Measurements from ENCODE around the gene SLC46A2. TPM values are rescaled to one million over a fixed set of nuclear protein-coding genes. Genes with fewer than 3 reads are reported as not detected.

SLC46A2 gene
- total and polyA plus RNA-seq, 2 of the 8 experiments (the other 6 are each of a cell fraction or from before 2014, with no cell fraction given) = 0.03 TPM; not detected in 1

DNA sequence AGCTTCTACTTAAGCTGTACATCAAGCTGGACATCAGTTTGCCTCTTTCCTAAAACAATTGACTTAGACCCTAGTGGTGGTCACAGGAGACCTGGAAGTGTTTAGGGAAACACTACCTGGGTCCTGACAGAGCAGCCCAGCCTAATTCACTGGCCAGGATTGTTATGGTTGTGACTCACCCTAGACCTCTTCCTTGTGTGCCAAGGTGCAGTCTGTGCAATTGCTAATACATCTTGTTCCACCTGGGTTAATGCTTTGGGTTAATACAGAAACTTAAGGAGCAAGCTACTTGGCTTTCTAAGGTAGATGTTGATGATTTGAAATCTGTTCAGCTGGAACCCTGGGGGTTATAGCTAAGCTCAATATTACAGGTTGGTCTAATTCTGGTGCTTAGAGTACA is 48.7 kb upstream of the SLC46A2 start:
- no peak overlapping the region for H4K8ac ChIP-seq (ENCODE audit: extremely low read depth, insufficient read depth, low read length)
- ChIA-PET POLR2A (ENCODE audit: partially characterized antibody) (no interaction called here), CTCF (ENCODE audit: partially characterized antibody) (interaction anchor here (1.3 to 10.7 kb wide), 3 partner anchors 12 to 30 kb away, joined by 3 to 55 read pairs (median 47); no protein-coding TSS in a partner anchor)
- no peaks in the 10 kb centered on the region for H3K79me1 ChIP-seq (ENCODE audit: low read depth, low read length)
- H3K18ac ChIP-seq (ENCODE audit: extremely low read depth, low read length) = no peak overlapping the region
- H4K20me1 ChIP-seq (replicated peaks in 1 of 2; ENCODE audit: control insufficient read depth in 1 of 2, insufficient read depth in 2 of 2, low read length in 2 of 2) = no peaks in the 10 kb centered on the region
- no peak overlapping the region for H2BK5ac ChIP-seq (ENCODE audit: low read depth, low read length)
- H3K4ac ChIP-seq (replicated peaks; ENCODE audit: insufficient read length, low read depth, low read length) = no peak overlapping the region
- H3K4me1 ChIP-seq (replicated peaks in 1 of 4; ENCODE audit: control insufficient read depth in 3 of 4, insufficient read depth in 4 of 4, low read length in 3 of 4) = no peaks in the 10 kb centered on the region
- no peak overlapping the region for H4K91ac ChIP-seq (replicated peaks; ENCODE audit: insufficient read length, low read length)
- H2BK15ac ChIP-seq (ENCODE audit: low read length) = no peak overlapping the region
- no peak overlapping the region for H3K56ac ChIP-seq (replicated peaks; ENCODE audit: insufficient read length, low read depth, low read length)
- H3K4me3 ChIP-seq (ENCODE audit: extremely low read depth in 1 of 4, insufficient read depth in 2 of 4, low read depth in 3 of 4, low read length in 4 of 4) = no peak overlapping the region
- no peak overlapping the region for H3K27ac ChIP-seq (ENCODE audit: low read depth, low read length)
- no peaks in the 10 kb centered on the region for H3K36me3 ChIP-seq (ENCODE audit: control insufficient read depth in 2 of 4, insufficient read depth in 4 of 4, low read length in 3 of 4)
- FAIRE-seq = no peak
- H3K23ac ChIP-seq (ENCODE audit: insufficient read length) = no peak overlapping the region
- no peaks in the 10 kb centered on the region for H3K9me3 ChIP-seq (ENCODE audit: insufficient read depth in 2 of 2, low read depth in 1 of 2, low read length in 1 of 2)
- no peak overlapping the region for H2BK20ac ChIP-seq (ENCODE audit: low read length)
- H3K27me3 ChIP-seq (replicated peaks in 1 of 4; ENCODE audit: control insufficient read depth in 3 of 4, extremely low read depth in 1 of 4, insufficient read depth in 3 of 4, low read length in 3 of 4) = peaks cover 0 to 15% (median under 1%) of the 10 kb centered on the region in 4 experiments; a peak in 3 of 7 replicates
- DNase-seq (ENCODE audit: low read depth in 1 of 2, low spot score in 2 of 2) = no peak
- no peaks in the 10 kb centered on the region for H3K79me2 ChIP-seq (ENCODE audit: control insufficient read depth in 1 of 2, insufficient read depth in 2 of 2, low read length in 2 of 2)
- H4K5ac ChIP-seq (ENCODE audit: insufficient read length, low read depth, low read length) = no peak overlapping the region
- no peak overlapping the region for H2BK12ac ChIP-seq (ENCODE audit: low read depth, low read length)
- no peak overlapping the region for H2AFZ ChIP-seq (ENCODE audit: low read length)
- no peak overlapping the region for H2BK120ac ChIP-seq (replicated peaks; ENCODE audit: low read depth, low read length)
- no peak overlapping the region for H3K14ac ChIP-seq (ENCODE audit: insufficient read length)
- H2AK5ac ChIP-seq (ENCODE audit: low read depth, low read length) = no peak overlapping the region
- H3K4me2 ChIP-seq (ENCODE audit: insufficient read depth in 1 of 2, low read depth in 2 of 2, low read length in 2 of 2) = no peak overlapping the region
- no peaks in the 10 kb centered on the region for H3K23me2 ChIP-seq (ENCODE audit: low read depth, low read length)
- H3K9ac ChIP-seq (replicated peaks in 1 of 4; ENCODE audit: extremely low read depth in 1 of 4, low read depth in 3 of 4, low read length in 3 of 4) = no peak overlapping the region
- no peak for TF ChIP-seq KDM4A (IDR thresholded peaks at IDR 0.05; ENCODE audit: low read depth, low read length, severe bottlenecking)
- TF ChIP-seq BCL11A (IDR thresholded peaks at IDR 0.05; ENCODE audit: low read depth in 2 of 2, low read length in 2 of 2) = no peak
- no peak for TF ChIP-seq POLR2A (IDR thresholded peaks at IDR 0.05; ENCODE audit: control extremely low read depth in 1 of 2, low read depth in 2 of 2, low read length in 2 of 2)
- TF ChIP-seq SUZ12 (IDR thresholded peaks at IDR 0.05; ENCODE audit: low read length) = no peak
- TF ChIP-seq, protein P1, sequence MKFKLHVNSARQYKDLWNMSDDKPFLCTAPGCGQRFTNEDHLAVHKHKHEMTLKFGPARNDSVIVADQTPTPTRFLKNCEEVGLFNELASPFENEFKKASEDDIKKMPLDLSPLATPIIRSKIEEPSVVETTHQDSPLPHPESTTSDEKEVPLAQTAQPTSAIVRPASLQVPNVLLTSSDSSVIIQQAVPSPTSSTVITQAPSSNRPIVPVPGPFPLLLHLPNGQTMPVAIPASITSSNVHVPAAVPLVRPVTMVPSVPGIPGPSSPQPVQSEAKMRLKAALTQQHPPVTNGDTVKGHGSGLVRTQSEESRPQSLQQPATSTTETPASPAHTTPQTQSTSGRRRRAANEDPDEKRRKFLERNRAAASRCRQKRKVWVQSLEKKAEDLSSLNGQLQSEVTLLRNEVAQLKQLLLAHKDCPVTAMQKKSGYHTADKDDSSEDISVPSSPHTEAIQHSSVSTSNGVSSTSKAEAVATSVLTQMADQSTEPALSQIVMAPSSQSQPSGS (IDR thresholded peaks at IDR 0.05; ENCODE audit: low read length) = no peak
- TF ChIP-seq, protein P2, sequence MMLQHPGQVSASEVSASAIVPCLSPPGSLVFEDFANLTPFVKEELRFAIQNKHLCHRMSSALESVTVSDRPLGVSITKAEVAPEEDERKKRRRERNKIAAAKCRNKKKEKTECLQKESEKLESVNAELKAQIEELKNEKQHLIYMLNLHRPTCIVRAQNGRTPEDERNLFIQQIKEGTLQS (IDR thresholded peaks at IDR 0.05; ENCODE audit: insufficient read depth, low read depth, low read length) = no peak
- no peak for TF ChIP-seq SIN3A (conservative IDR thresholded peaks at IDR 0.05 in 1 of 2, IDR thresholded peaks at IDR 0.05 in 1 of 2; ENCODE audit: low read depth in 1 of 2, low read length in 2 of 2)
- TF ChIP-seq SP1 (IDR thresholded peaks at IDR 0.05; ENCODE audit: low read depth, low read length) = no peak
- no peak for TF ChIP-seq RXRA (IDR thresholded peaks at IDR 0.05; ENCODE audit: insufficient read depth, low read depth, low read length)
- TF ChIP-seq RNF2 (IDR thresholded peaks at IDR 0.05; ENCODE audit: borderline replicate concordance, low read depth, low read length, missing control alignments, poor library complexity, severe bottlenecking) = no peak
- no peak for TF ChIP-seq SP2 (IDR thresholded peaks at IDR 0.05; ENCODE audit: low read length)
- TF ChIP-seq, protein P3, sequence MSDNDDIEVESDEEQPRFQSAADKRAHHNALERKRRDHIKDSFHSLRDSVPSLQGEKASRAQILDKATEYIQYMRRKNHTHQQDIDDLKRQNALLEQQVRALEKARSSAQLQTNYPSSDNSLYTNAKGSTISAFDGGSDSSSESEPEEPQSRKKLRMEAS (IDR thresholded peaks at IDR 0.05) = no peak
- no peak for TF ChIP-seq EGR1 (IDR thresholded peaks at IDR 0.05; ENCODE audit: borderline replicate concordance, low read depth, low read length)
